ENCODE data around the gene MAN2A1. TPM values are rescaled to one million over a fixed set of nuclear protein-coding genes. Genes with fewer than 3 reads are reported as not detected.

The MAN2A1 gene
- polyA plus RNA-seq, 2 of the 4 experiments (the other 2 are of a cell fraction) = 15.8 to 51.5 TPM

GRCh38 chr5:109863752-109864151, 174.0 kb downstream of the MAN2A1 start:
- ATAC-seq (no peak), FAIRE-seq (no peak), DNase-seq (ENCODE audit: low read depth in 1 of 2, low spot score in 1 of 2) (no peak)
- Histone ChIP-seq H3K4me3 (no peak overlapping the region), H3K4me1 (no peaks in the 10 kb centered on the region), H3K4me2 (no peak overlapping the region), H3K27ac (no peak overlapping the region), H3K9me3 (no peaks in the 10 kb centered on the region)
- 76% methylated on average over 1 of the region's 1 CpG for WGBS (ENCODE audit: missing lambda C conversion rate)
- no peak for TF ChIP-seq ZNF302 (CRISPR knock-in tag; IDR thresholded peaks at IDR 0.05)
- TF ChIP-seq RFX5 (IDR thresholded peaks at IDR 0.05) = no peak
- TF ChIP-seq EHF (CRISPR knock-in tag; IDR thresholded peaks at IDR 0.05) = no peak
- no peak for TF ChIP-seq MAX (IDR thresholded peaks at IDR 0.05)
- TF ChIP-seq TFCP2L1 (CRISPR knock-in tag; IDR thresholded peaks at IDR 0.05) = no peak
- TF ChIP-seq CHD4 (IDR thresholded peaks at IDR 0.05; ENCODE audit: borderline replicate concordance) = no peak
- no peak for TF ChIP-seq SREBF2 (IDR thresholded peaks at IDR 0.05)
- no peak for TF ChIP-seq KDM1A (IDR thresholded peaks at IDR 0.05; ENCODE audit: low read depth)
- TF ChIP-seq FOSL2 (IDR thresholded peaks at IDR 0.05) = no peak
- no peak for TF ChIP-seq FOSL2 (CRISPR knock-in tag; IDR thresholded peaks at IDR 0.05)
- TF ChIP-seq PBX3 (IDR thresholded peaks at IDR 0.05) = no peak
- TF ChIP-seq MAFK (IDR thresholded peaks at IDR 0.05; ENCODE audit: partially characterized antibody) = no peak
- no peak for TF ChIP-seq CBX2 (IDR thresholded peaks at IDR 0.05; ENCODE audit: borderline replicate concordance, low read depth)
- no peak for TF ChIP-seq MYC (IDR thresholded peaks at IDR 0.05; ENCODE audit: borderline replicate concordance, low read length)
- TF ChIP-seq HOXA7 (CRISPR knock-in tag; IDR thresholded peaks at IDR 0.05) = no peak
- no peak for TF ChIP-seq HEYL (CRISPR knock-in tag; IDR thresholded peaks at IDR 0.05)
- ChIA-PET CTCF (no interaction called here), POLR2A (no interaction called here)

- H3K4me2 ChIP-seq = no peak overlapping the region
- no peak overlapping the region for H3K27ac ChIP-seq
- POLR2A ChIA-PET = no interaction called here
- no peak overlapping the region for H3K4me3 ChIP-seq
- ATAC-seq = peak in 1 of 2 experiments; percentile 50; a peak in 1 of 6 replicates
- WGBS (ENCODE audit: missing lambda C conversion rate) = 100% methylated on average over 2 of the region's 2 CpGs
- no peak for FAIRE-seq
- CTCF ChIA-PET = no interaction called here
- H3K9me3 ChIP-seq = no peaks in the 10 kb centered on the region
- no peaks in the 10 kb centered on the region for H3K4me1 ChIP-seq
- no peak for TF ChIP-seq HMGXB4 (CRISPR knock-in tag; IDR thresholded peaks at IDR 0.05; ENCODE audit: borderline replicate concordance)
- TF ChIP-seq EP300 (IDR thresholded peaks at IDR 0.05) = no peak
- no peak for TF ChIP-seq HOXB13 (CRISPR knock-in tag; IDR thresholded peaks at IDR 0.05; ENCODE audit: low read depth)
- no peak for TF ChIP-seq RFX5 (IDR thresholded peaks at IDR 0.05)
- TF ChIP-seq FOXS1 (CRISPR knock-in tag; IDR thresholded peaks at IDR 0.05) = no peak
- no peak for TF ChIP-seq HES2 (IDR thresholded peaks at IDR 0.05)
- TF ChIP-seq MYC (IDR thresholded peaks at IDR 0.05; ENCODE audit: borderline replicate concordance, low read length) = no peak
- no peak for TF ChIP-seq USF2 (IDR thresholded peaks at IDR 0.05)
- no peak for TF ChIP-seq CEBPB (IDR thresholded peaks at IDR 0.05)
- no peak for TF ChIP-seq MAZ (IDR thresholded peaks at IDR 0.05; ENCODE audit: borderline replicate concordance, low read depth, low read length)
- no peak for TF ChIP-seq FOSL2 (IDR thresholded peaks at IDR 0.05)
- no peak for TF ChIP-seq FOSL2 (CRISPR knock-in tag; IDR thresholded peaks at IDR 0.05)
- peak in 1 of 2 experiments; percentile 9 for DNase-seq (ENCODE audit: low read depth in 1 of 2, low spot score in 1 of 2)
Observed at GRCh38 chr5:109865637-109866036, 175.9 kb downstream of the MAN2A1 start.
